NCI-H1694 treated with DMSO at 0.1 percent for 48 hours (cell line): ENCODE data around the gene KCNK16.

Source experiments
- DNase-seq: peaks from one replicate; lab custom pipeline; 2025; lab: John Stamatoyannopoulos, UW

Gene KCNK16

GRCh38 chr6:39276379-39276995 lies 46.0 kb downstream of the KCNK16 start:
- DNase-seq = no peak

- no peak for DNase-seq
Observed at GRCh38 chr6:39274903-39275302, 47.6 kb downstream of the KCNK16 start.

- DNase-seq = no peak
Observed at GRCh38 chr6:39274471-39274870, 48.0 kb downstream of the KCNK16 start.

- no peak for DNase-seq
Observed at GRCh38 chr6:39273406-39273821, 49.1 kb downstream of the KCNK16 start.

DNA sequence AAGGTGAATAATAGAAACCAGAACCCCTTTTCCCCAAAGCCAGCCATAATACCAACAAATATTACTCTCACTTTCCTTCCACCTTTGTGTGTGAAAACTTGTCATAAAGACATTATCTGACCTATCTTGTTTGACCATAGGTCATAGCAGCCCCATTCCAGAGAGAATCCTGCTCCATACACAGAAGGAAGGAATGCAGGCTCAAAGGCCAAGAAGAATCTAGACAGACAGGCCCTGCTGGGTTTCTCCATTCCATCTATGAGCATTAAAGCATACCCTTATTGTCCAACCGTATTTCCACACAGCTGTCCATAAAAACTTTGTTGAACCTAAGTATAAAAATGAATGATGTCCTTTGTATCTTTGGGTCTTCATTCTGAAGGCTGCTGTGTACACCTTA lies 52.5 kb downstream of the KCNK16 start:
- DNase-seq = no peak

GRCh38 chr6:39268721-39269120 lies 53.8 kb downstream of the KCNK16 start:
- no peak for DNase-seq

- no peak for DNase-seq
Observed at GRCh38 chr6:39268171-39268570, 54.3 kb downstream of the KCNK16 start.

GRCh38 chr6:39266782-39267355 lies 55.6 kb downstream of the KCNK16 start:
- DNase-seq = no peak

GRCh38 chr6:39266375-39266774 lies 56.1 kb downstream of the KCNK16 start:
- no peak for DNase-seq
